H1 (cell line): ENCODE results near the gene LIX1L. TPM values are rescaled to one million over a fixed set of nuclear protein-coding genes. Genes with fewer than 3 reads are reported as not detected.

Experiments
- CTCF ChIA-PET: fragments of 300-600 bp; sonication (Branson Sonifier 250); formaldehyde crosslinking; loops from one replicate; lab custom pipeline; 2021; ENCODE audit not compliant: partially characterized antibody; lab: Charles Lee
- POLR2A ChIA-PET: fragments of 300-600 bp; sonication (Branson Sonifier 250); formaldehyde crosslinking; loops from one replicate; lab custom pipeline; 2021; ENCODE audit warnings: inconsistent platforms; ENCODE audit not compliant: partially characterized antibody; lab: Charles Lee
- DNase-seq, 2 experiments: peaks; one replicate each; pipeline versions ENCODE4 v3.0.0 to v3.0.0-alpha.2; 2010 to 2022; ENCODE audit warnings: low spot score in 2 of 2, low read depth in 1 of 2, mixed read lengths in 1 of 2
- FAIRE-seq: peaks from 2 replicates; lab custom pipeline; 2011; peaks lifted over from hg19 to GRCh38; lab: Jason Lieb, UNC
- H2AFZ ChIP-seq: 2 replicates; pipeline ENCODE4 v1.8.1; 2012; ENCODE audit warnings: low read length, inconsistent platforms
- H2AK5ac ChIP-seq: 2 replicates; pipeline ENCODE4 v1.6.1; 2013; ENCODE audit warnings: low read depth, low read length
- H2BK120ac ChIP-seq: replicated peaks from 2 replicates; pipeline ENCODE3; 2013; ENCODE audit warnings: low read depth, low read length, inconsistent platforms
- H2BK12ac ChIP-seq: 2 replicates; pipeline ENCODE4 v1.6.1; 2013; ENCODE audit warnings: low read depth, low read length
- H2BK15ac ChIP-seq: 2 replicates; pipeline ENCODE4 v1.6.1; 2013; ENCODE audit warnings: low read length
- H2BK20ac ChIP-seq: 2 replicates; pipeline ENCODE4 v1.6.1; 2013; ENCODE audit warnings: low read length
- H2BK5ac ChIP-seq: 2 replicates; pipeline ENCODE4 v1.6.1; 2013; ENCODE audit warnings: low read depth, low read length
- H3K14ac ChIP-seq: 2 replicates; pipeline ENCODE4 v1.6.1; 2013; ENCODE audit warnings: inconsistent platforms; ENCODE audit not compliant: insufficient read length
- H3K18ac ChIP-seq: 2 replicates; pipeline ENCODE4 v1.6.1; 2013; ENCODE audit warnings: low read length; ENCODE audit errors: extremely low read depth
- H3K23ac ChIP-seq: 2 replicates; pipeline ENCODE4 v1.6.1; 2013; ENCODE audit warnings: inconsistent platforms; ENCODE audit not compliant: insufficient read length
- H3K23me2 ChIP-seq: 2 replicates; pipeline ENCODE4 v1.6.1; 2013; ENCODE audit warnings: low read depth, low read length
- H3K27ac ChIP-seq: 2 replicates; pipeline ENCODE4 v1.6.1; 2011; ENCODE audit warnings: low read depth, low read length, inconsistent platforms
- H3K27me3 ChIP-seq, 4 experiments: replicated peaks in 1 of 4; 1 replicate in 1 of 4; 2 replicates in 3 of 4; pipeline versions ENCODE4 v1.6.1 to v1.8.1; 2011 to 2013; ENCODE audit warnings: low read length in 3 of 4, mild to moderate bottlenecking in 3 of 4, inconsistent platforms in 2 of 4, mixed read lengths in 2 of 4, moderate library complexity in 1 of 4; ENCODE audit not compliant: control insufficient read depth in 3 of 4, insufficient read depth in 3 of 4; ENCODE audit errors: extremely low read depth in 1 of 4
- H3K36me3 ChIP-seq, 4 experiments: 2 replicates each; pipeline versions ENCODE4 v1.6.1 to v1.8.1; 2011 to 2013; ENCODE audit warnings: mild to moderate bottlenecking in 4 of 4, low read length in 3 of 4, moderate library complexity in 2 of 4, control low read depth in 1 of 4, inconsistent platforms in 1 of 4; ENCODE audit not compliant: insufficient read depth in 4 of 4, control insufficient read depth in 2 of 4
- H3K4ac ChIP-seq: replicated peaks from 2 replicates; pipeline ENCODE3; 2013; ENCODE audit warnings: low read length, low read depth, mixed read lengths, inconsistent platforms; ENCODE audit not compliant: insufficient read length
- H3K4me1 ChIP-seq, 4 experiments: replicated peaks in 1 of 4; 1 replicate in 1 of 4; 2 replicates in 3 of 4; pipeline versions ENCODE4 v1.6.1 to v1.8.1; 2011 to 2013; ENCODE audit warnings: low read length in 3 of 4, inconsistent platforms in 2 of 4, mixed read lengths in 1 of 4; ENCODE audit not compliant: insufficient read depth in 4 of 4, control insufficient read depth in 3 of 4
- H3K4me2 ChIP-seq, 2 experiments: 2 replicates each; pipeline versions ENCODE4 v1.6.1 to v1.8.1; 2011 to 2013; ENCODE audit warnings: low read depth in 2 of 2, low read length in 2 of 2, control low read depth in 1 of 2, inconsistent platforms in 1 of 2, mild to moderate bottlenecking in 1 of 2; ENCODE audit not compliant: insufficient read depth in 1 of 2
- H3K4me3 ChIP-seq, 4 experiments: fragments of 200-600, 300-600 bp in 1 of 4; sonication (generic), shearing (Covaris generic), sonication (Bioruptor Twin) in 1 of 4; 2 replicates each; pipeline versions ENCODE4 v1.5.1 to v1.8.1; 2011 to 2016; ENCODE audit warnings: low read length in 4 of 4, low read depth in 3 of 4, control low read depth in 2 of 4, inconsistent platforms in 2 of 4, mild to moderate bottlenecking in 2 of 4, mixed read lengths in 1 of 4, moderate library complexity in 1 of 4; ENCODE audit not compliant: insufficient read depth in 2 of 4; ENCODE audit errors: extremely low read depth in 1 of 4
- H3K56ac ChIP-seq: replicated peaks from 2 replicates; pipeline ENCODE3; 2013; ENCODE audit warnings: low read depth, mild to moderate bottlenecking, mixed read lengths, low read length, inconsistent platforms; ENCODE audit not compliant: insufficient read length
- H3K79me1 ChIP-seq: 2 replicates; pipeline ENCODE4 v1.6.1; 2013; ENCODE audit warnings: low read depth, low read length, control low read depth
- H3K79me2 ChIP-seq, 2 experiments: 2 replicates each; pipeline versions ENCODE4 v1.6.1 to v1.8.1; 2012 to 2013; ENCODE audit warnings: low read length in 2 of 2, mild to moderate bottlenecking in 2 of 2, inconsistent platforms in 1 of 2; ENCODE audit not compliant: insufficient read depth in 2 of 2, control insufficient read depth in 1 of 2
- H3K9ac ChIP-seq, 4 experiments: replicated peaks in 1 of 4; 1 replicate in 1 of 4; 2 replicates in 3 of 4; pipeline versions ENCODE4 v1.6.1 to v1.8.1; 2011 to 2013; ENCODE audit warnings: low read depth in 3 of 4, low read length in 3 of 4, control low read depth in 2 of 4, mild to moderate bottlenecking in 2 of 4, moderate library complexity in 2 of 4, inconsistent platforms in 1 of 4; ENCODE audit errors: extremely low read depth in 1 of 4
- H3K9me3 ChIP-seq, 2 experiments: 2 replicates each; pipeline versions ENCODE4 v1.6.1 to v1.8.1; 2012 to 2013; ENCODE audit warnings: mild to moderate bottlenecking in 2 of 2, moderate library complexity in 2 of 2, control low read depth in 1 of 2, inconsistent platforms in 1 of 2, low read depth in 1 of 2, low read length in 1 of 2, mixed read lengths in 1 of 2; ENCODE audit not compliant: insufficient read depth in 2 of 2
- H4K20me1 ChIP-seq, 2 experiments: replicated peaks in 1 of 2; 2 replicates each; pipeline versions ENCODE3 to v1.8.1; 2011 to 2013; ENCODE audit warnings: inconsistent platforms in 2 of 2, low read length in 2 of 2, mild to moderate bottlenecking in 1 of 2; ENCODE audit not compliant: insufficient read depth in 2 of 2, control insufficient read depth in 1 of 2
- H4K5ac ChIP-seq: 2 replicates; pipeline ENCODE4 v1.6.1; 2013; ENCODE audit warnings: low read length, low read depth, mixed read lengths, inconsistent platforms; ENCODE audit not compliant: insufficient read length
- H4K8ac ChIP-seq: 2 replicates; pipeline ENCODE4 v1.8.0; 2013; ENCODE audit warnings: mild to moderate bottlenecking, moderate library complexity, low read length, inconsistent platforms; ENCODE audit not compliant: insufficient read depth; ENCODE audit errors: extremely low read depth
- H4K91ac ChIP-seq: replicated peaks from 2 replicates; pipeline ENCODE3; 2013; ENCODE audit warnings: low read length, mixed read lengths, inconsistent platforms; ENCODE audit not compliant: insufficient read length
- ASH2L ChIP-seq: fragments of 200-600, 300-600 bp; sonication (generic); IDR thresholded peaks from one replicate; pipeline ENCODE4 v1.7.1; 2017; ENCODE audit warnings: low read length
- CHD2 ChIP-seq: IDR thresholded peaks from 2 replicates; pipeline ENCODE4 v1.6.1; 2012; ENCODE audit warnings: low read length, improper control_type of control experiment
- KDM4A ChIP-seq: IDR thresholded peaks from one replicate; pipeline ENCODE4 v1.7.1; 2012; ENCODE audit warnings: low read depth, mild to moderate bottlenecking, moderate library complexity, low read length, inconsistent platforms; ENCODE audit not compliant: severe bottlenecking
- PHF8 ChIP-seq: fragments of 200-600 bp; sonication (generic); conservative IDR thresholded peaks from 2 replicates; pipeline ENCODE4 v1.7.1; 2012; ENCODE audit warnings: low read depth, mild to moderate bottlenecking, inconsistent platforms, low read length, moderate library complexity
- POLR2A ChIP-seq, 2 experiments: IDR thresholded peaks; 1 replicate in 1 of 2; 2 replicates in 1 of 2; pipeline ENCODE4 v1.6.1; 2011; ENCODE audit warnings: low read depth in 2 of 2, low read length in 2 of 2, mild to moderate bottlenecking in 2 of 2; ENCODE audit errors: control extremely low read depth in 1 of 2
- POLR2AphosphoS5 ChIP-seq: IDR thresholded peaks from 2 replicates; pipeline ENCODE4 v1.6.1; 2011; ENCODE audit warnings: low read depth, low read length
- SIN3A ChIP-seq, 2 experiments: IDR thresholded peaks in 1 of 2; conservative IDR thresholded peaks in 1 of 2; 2 replicates each; pipeline ENCODE4 v1.6.1; 2011 to 2012; ENCODE audit warnings: low read length in 2 of 2, improper control_type of control experiment in 1 of 2, low read depth in 1 of 2, mild to moderate bottlenecking in 1 of 2
- SP1 ChIP-seq: IDR thresholded peaks from 2 replicates; pipeline ENCODE4 v1.6.1; 2011; ENCODE audit warnings: low read depth, low read length
- TAF1 ChIP-seq: IDR thresholded peaks from 2 replicates; pipeline ENCODE4 v1.6.1; 2011; ENCODE audit warnings: mild to moderate bottlenecking, low read depth, low read length
- TBP ChIP-seq: IDR thresholded peaks from 2 replicates; pipeline ENCODE4 v1.6.1; 2011; ENCODE audit warnings: low read depth, low read length, improper control_type of control experiment
- WGBS, 2 experiments: shearing (Covaris generic) in 1 of 2; methylation state at CpG; one replicate each; pipeline versions ENCODE4 v1.1.6 to v1.1.7; 2013 to 2015; ENCODE audit warnings: low lambda C conversion rate in 2 of 2, mixed read lengths in 2 of 2, inconsistent platforms in 1 of 2, low coverage in 1 of 2, missing lambda C conversion rate in 1 of 2; ENCODE audit not compliant: insufficient replicate concordance in 2 of 2, insufficient coverage in 1 of 2, insufficient read length in 1 of 2; ENCODE audit errors: extremely low coverage in 1 of 2, missing lambda C conversion rate in 1 of 2; 5-methylcytosine and 5-hydroxymethylcytosine counted together
- polyA plus RNA-seq, 7 experiments: library from polyadenylated mRNA; depleted of rRNA in 3 of 7; stranded (reverse) in 5 of 7; unstranded in 2 of 7; fragments of >200 nt in 5 of 7; fragments of 200-250 nt in 2 of 7; gene quantifications; 1 replicate in 5 of 7; 2 replicates in 1 of 7; 4 replicates in 1 of 7; pipeline versions ENCODE4 v1.2.1 to v1.2.3, GENCODE V29; 2011 to 2013; ENCODE audit warnings: missing spikeins in 2 of 7, mixed read lengths in 2 of 7
- total RNA-seq: library from RNA; stranded (reverse); fragmentation: NEBNext Ultra II Directional; extraction: Animal tissue kit (Norgen Biotek cat#: 25700); gene quantifications from 2 replicates; pipeline ENCODE4 v1.2.1, GENCODE V29; 2021
- TF ChIP-seq, protein P1 (sequence below): IDR thresholded peaks from 2 replicates; pipeline ENCODE4 v1.6.1; 2012; ENCODE audit warnings: inconsistent platforms

The LIX1L gene
- total and polyA plus RNA-seq, 2 of the 8 experiments (the other 6 are each of a cell fraction or from before 2014, with no cell fraction given) = 2.9 to 3.7 TPM

DNA sequence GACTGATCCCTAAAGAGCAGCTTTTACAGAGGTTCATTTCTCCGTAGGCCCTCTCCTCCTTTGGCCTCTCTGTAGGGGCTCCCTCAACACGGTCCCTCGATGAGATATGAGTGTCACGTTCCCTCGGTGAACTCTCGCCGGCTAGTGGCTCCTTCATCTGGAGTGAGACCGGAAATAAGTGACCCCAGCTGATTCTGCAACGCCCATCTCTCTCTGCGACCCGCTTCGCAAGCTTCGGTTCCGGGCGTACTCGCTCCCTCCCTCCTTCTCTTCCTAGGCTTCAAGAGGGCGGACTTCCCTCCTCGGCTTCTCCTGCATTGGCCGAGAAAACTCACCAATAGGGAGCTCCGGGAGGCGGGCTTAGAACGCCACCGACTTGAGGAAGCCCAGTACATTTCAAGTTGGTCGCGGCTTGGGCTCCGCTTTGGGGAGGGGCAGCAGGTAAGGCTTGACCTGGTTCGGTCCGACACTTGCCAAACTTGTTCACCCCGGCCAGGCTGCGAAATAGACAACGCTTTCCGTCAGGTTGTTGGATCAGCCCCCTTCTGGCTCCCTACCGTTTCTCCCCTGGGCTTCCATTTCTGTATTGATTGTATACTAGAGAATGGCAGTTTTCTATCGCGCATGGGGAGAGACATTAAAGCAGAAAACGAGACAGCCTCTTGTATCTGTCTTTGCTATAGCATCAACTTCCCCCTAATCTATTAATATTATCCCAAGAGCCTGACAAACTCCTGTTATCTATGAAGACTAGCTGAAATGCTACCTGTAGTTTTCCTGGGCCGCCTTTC is 6.7 kb upstream of the LIX1L start, which contains the start of the genes ANKRD34A and POLR3GL:
ANKRD34A (minus strand) TSS at position 248 of the 791 bp plus-strand sequence. CDS start 2,816 bp downstream, outside the sequence.
POLR3GL (plus strand) TSS at position 363 of the 791 bp plus-strand sequence. CDS start 10,176 bp downstream, outside the sequence.
- no peak within 1 kb of the TSS for H3K27ac ChIP-seq
- DNase-seq (peak; percentile 87 to 94), FAIRE-seq (peak; percentile 36)
- 2% methylated on average over 37 of the region's 37 CpGs; no CpG with 5 or more reads in 1 of the 2 experiments for WGBS, 2 experiments
- H3K23ac ChIP-seq = no peak within 1 kb of the TSS
- peaks cover 0 to 17% (median 11%) of the 10 kb centered on the region in 4 experiments; a peak in 6 of 7 replicates for H3K4me1 ChIP-seq
- H3K79me2 ChIP-seq = no peaks in the 10 kb centered on the region
- H3K4ac ChIP-seq = no peak within 1 kb of the TSS
- H3K14ac ChIP-seq = no peak within 1 kb of the TSS
- no peak within 1 kb of the TSS for H4K5ac ChIP-seq
- H2BK15ac ChIP-seq = no peak within 1 kb of the TSS
- H4K8ac ChIP-seq = no peak within 1 kb of the TSS
- no peak within 1 kb of the TSS for H2AK5ac ChIP-seq
- POLR2A ChIA-PET = interaction anchor here (0.8 to 4.1 kb wide), 12 partner anchors 8 to 105 kb away, joined by 3 to 21 read pairs (median 6); partner anchors contain the start of genes PEX11B, PIAS3, RBM8A and TXNIP
- no peak within 1 kb of the TSS for H2BK5ac ChIP-seq
- no peak within 1 kb of the TSS; a peak in 2 of 7 replicates for H3K9ac ChIP-seq
- H2BK12ac ChIP-seq = no peak within 1 kb of the TSS
- no peak within 1 kb of the TSS for H2BK20ac ChIP-seq
- H3K56ac ChIP-seq = no peak within 1 kb of the TSS
- H3K79me1 ChIP-seq = no peaks in the 10 kb centered on the region
- no peaks in the 10 kb centered on the region for H3K36me3 ChIP-seq
- peak within 1 kb of the TSS; percentile 54 to 81 (median 68) for H3K4me3 ChIP-seq
- CTCF ChIA-PET = interaction anchor here (0.5 to 3.6 kb wide), 12 partner anchors 12 to 119 kb away, joined by 3 to 17 read pairs (median 4); partner anchors contain the start of genes NUDT17, PIAS3 and RBM8A
- peaks cover 0 to 2% of the 10 kb centered on the region in 2 experiments for H4K20me1 ChIP-seq
- peak within 1 kb of the TSS; percentile 57 to 74 for H3K4me2 ChIP-seq
- no peak within 1 kb of the TSS for H2BK120ac ChIP-seq
- H3K9me3 ChIP-seq = no peaks in the 10 kb centered on the region
- no peak within 1 kb of the TSS for H3K18ac ChIP-seq
- peaks cover 23 to 41% (median 40%) of the 10 kb centered on the region in 4 experiments for H3K27me3 ChIP-seq
- H3K23me2 ChIP-seq = peaks cover 22% of the 10 kb centered on the region
- no peak within 1 kb of the TSS for H4K91ac ChIP-seq
- H2AFZ ChIP-seq = peak within 1 kb of the TSS; percentile 73
- 0 out of 2 replicates have a peak, but pooled peaks have one; percentile 27 for TF ChIP-seq CHD2
- peak; percentile 64 for TF ChIP-seq KDM4A
- peak; percentile 70 for TF ChIP-seq SP1
- TF ChIP-seq TBP = peak; percentile 64; the same call in 1 of the 2 replicates
- peak; percentile 43 for TF ChIP-seq ASH2L
- TF ChIP-seq PHF8 = 0 out of 2 replicates have a peak, but pooled peaks have one; percentile 43
- TF ChIP-seq POLR2A (IDR thresholded peaks at IDR 0.05; ENCODE audit: control extremely low read depth in 1 of 2, low read depth in 2 of 2, low read length in 2 of 2) = peak in 1 of 2 experiments; percentile 75; a peak in 2 of 3 replicates
- TF ChIP-seq SIN3A (conservative IDR thresholded peaks at IDR 0.05 in 1 of 2, IDR thresholded peaks at IDR 0.05 in 1 of 2; ENCODE audit: low read depth in 1 of 2, low read length in 2 of 2) = peak; percentile 19 to 56; a peak in 2 of 4 replicates
- peak; percentile 62; the same call in 1 of the 2 replicates for TF ChIP-seq TAF1
- peak; percentile 39; the same call in 1 of the 2 replicates for TF ChIP-seq POLR2AphosphoS5
- TF ChIP-seq, protein P1, sequence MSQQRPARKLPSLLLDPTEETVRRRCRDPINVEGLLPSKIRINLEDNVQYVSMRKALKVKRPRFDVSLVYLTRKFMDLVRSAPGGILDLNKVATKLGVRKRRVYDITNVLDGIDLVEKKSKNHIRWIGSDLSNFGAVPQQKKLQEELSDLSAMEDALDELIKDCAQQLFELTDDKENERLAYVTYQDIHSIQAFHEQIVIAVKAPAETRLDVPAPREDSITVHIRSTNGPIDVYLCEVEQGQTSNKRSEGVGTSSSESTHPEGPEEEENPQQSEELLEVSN = no peak
